M059J (cell line): Measurements from ENCODE around the gene ARFGAP3. TPM values are rescaled to one million over a fixed set of nuclear protein-coding genes. Genes with fewer than 3 reads are reported as not detected.

Experiments used
- DNase-seq: peaks from one replicate; pipeline ENCODE4 v3.0.0-alpha.2; 2012; ENCODE audit warnings: low read depth
- total RNA-seq: library from RNA; depleted of rRNA; stranded (reverse); fragments of >200 nt; shearing (Covaris generic); gene quantifications from 2 replicates; pipeline ENCODE4 v1.2.3, GENCODE V29; 2014; rRNA removed

Gene ARFGAP3, protein sequence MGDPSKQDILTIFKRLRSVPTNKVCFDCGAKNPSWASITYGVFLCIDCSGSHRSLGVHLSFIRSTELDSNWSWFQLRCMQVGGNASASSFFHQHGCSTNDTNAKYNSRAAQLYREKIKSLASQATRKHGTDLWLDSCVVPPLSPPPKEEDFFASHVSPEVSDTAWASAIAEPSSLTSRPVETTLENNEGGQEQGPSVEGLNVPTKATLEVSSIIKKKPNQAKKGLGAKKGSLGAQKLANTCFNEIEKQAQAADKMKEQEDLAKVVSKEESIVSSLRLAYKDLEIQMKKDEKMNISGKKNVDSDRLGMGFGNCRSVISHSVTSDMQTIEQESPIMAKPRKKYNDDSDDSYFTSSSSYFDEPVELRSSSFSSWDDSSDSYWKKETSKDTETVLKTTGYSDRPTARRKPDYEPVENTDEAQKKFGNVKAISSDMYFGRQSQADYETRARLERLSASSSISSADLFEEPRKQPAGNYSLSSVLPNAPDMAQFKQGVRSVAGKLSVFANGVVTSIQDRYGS
- total RNA-seq, result 41.2 and 64.6 TPM in 2 replicates

DNA sequence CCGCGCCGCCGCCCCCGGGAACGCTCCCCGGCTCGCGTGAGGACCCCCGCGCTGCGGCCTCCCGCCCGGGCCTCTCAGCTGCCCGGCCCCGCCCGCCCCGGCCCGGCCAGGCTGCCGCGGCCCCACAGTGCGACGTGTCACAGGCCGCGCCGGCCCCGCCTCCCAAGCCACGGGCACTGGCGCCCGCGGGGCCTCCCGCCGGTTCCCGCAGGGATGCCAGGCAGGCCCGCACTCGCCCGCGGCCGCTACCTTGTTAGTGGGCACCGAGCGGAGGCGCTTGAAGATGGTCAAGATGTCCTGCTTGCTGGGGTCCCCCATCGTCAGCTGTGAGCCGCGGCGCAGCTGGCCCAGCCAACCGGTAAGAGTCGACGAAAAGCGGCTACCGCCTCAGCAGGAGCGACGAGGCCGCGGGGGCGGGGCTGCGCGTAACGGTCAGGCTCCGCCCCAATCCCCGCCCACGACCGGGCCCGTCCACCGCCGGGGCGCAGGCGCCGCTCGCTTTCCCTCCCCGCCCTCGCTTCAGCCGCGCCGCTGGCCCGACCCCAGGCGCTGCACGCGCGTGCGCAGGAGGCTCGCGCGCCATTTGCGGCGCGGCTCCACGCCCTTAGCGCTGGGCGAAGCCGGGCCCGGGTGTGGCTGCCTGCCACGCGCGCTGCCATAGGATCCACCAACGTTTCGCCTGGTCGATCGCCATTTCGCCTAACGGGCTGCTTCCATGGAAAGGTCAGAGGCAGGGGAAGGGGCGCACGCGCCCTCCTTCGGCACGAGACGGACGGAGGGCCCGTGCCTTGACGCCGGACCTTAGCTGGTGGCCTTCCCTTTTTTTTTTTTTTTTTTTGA is at the start of gene ARFGAP3:
ARFGAP3 (minus strand) TSS at position 409 of the 840 bp plus-strand sequence; CDS start at position 318, 91 bp downstream.
- DNase-seq, result peak; percentile 83

DNA sequence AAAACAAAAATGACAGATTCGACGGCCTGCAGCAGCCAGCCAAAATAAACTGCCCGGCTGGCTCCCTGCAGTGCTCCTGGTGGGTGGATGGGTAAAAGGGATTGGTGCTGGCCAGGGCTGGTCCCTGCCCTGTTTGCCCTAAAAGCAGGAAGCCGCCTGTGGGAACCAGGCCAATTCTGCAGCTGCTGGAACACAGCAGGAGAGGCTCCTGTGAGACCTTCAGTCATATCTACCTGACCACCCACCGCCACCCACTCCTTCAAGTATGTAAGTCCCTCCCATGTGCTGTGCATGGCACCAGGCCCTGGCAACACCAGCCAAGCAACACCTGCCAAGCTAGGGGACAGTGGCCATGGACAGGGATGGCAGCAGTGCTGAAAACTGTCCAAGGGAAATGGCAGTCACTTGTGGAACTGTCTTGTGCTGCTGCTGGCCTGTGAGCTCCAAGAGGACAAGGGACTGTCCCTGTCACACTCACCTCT is 48.7 kb upstream of the ARFGAP3 start:
- no peak for DNase-seq

DNA sequence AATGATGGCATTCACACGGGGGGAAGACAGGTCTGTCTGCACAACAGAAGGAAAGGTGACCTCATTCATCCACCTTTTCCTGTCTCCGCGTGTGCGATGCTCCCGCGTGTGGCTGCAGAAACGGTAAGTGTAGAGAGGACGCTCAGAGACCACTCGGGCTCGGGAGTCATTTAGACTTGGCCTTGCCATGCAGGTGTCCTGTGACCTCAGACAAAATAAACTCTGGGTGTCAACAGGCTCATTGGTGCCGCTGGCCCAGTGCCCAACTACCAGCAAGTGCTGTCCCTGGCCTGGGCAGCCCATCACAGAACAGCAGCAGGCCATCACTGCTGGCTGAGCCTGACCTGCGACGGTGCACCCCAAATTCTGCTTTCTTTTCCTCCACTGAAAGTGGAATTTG is 48.1 kb upstream of the ARFGAP3 start:
- no peak for DNase-seq

DNA sequence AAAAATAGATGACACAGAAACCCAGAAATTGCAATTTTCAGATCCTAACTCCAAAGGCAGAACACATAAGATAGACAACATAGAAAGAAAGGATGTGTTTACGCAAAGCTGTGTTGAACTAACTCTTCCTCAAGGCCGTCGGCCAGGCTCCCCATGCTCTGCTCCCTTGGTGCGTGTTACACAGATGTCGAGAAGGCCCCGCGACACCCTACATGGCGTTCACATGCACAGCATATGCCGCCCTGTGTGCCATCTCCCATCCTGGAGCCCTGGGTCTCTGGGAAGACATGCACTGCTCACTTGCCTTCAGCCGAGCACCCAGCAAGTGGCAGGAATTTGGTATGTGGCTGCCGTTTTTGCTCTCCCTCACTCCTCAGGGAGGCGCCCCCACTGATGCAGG is 47.0 kb upstream of the ARFGAP3 start:
- no peak for DNase-seq

DNA sequence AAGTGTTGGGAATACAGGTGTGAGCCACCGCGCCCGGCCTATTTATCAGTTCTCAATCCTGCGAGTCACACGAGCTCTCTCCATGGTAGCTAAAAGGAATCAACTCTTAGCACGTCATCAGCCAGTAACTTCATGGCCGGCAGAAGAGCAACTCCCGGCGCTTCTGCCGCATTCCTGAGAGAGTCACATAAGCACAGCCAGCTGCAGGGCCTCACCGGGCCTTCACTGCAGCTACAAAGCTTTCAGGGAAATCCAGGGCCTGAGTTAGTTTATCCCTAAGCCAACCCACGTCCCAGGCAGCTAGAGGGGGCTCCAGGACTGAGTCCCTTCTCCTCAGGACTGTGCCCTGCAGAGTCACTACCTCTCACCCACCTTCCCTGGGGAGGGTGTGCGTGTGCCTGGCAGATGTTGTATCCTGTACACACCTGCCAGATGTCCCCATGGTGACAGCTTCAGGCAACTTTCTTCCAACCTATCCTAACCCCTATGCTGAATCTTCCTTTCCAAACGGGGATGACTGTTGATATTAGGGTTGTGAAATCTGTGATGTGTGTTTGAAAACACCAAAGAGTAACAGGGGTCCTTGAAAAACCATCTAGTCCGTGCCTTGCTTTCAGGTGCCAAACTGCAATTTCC is 45.9 kb upstream of the ARFGAP3 start:
- no peak for DNase-seq

DNA sequence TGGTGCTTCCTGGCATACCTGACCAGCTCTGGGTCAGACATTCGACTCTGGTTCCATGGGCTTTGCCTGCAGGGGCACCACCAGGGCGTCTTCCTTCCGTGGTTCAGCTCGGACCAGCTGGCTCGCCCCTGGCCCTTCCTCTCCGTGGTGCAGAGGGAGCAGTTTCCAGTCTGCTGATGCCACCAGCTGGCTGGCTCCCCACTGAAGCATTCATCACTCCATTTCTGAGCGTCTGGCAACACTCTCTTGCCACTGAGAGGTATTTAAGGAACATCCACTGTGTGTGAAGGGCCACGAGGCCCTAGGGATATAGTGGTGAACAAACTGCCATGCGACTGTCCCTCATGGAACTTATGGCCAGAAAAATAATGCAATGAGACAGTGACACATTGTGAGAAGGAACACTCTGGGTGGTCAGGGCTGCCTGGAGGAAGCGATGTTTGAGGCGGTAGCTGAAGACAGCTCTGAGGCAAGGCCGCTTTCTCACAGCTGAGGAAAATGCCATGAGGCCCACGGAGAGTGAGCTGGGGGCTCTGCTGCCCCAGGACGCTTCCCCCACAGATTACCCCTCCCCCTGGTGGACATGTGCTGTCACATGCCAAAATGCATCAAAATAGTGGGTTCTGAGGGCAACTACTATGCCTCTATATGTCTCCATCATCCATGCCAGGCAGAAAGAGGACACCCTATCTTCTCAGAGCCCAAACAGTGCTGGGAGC is 44.9 kb upstream of the ARFGAP3 start:
- no peak for DNase-seq

DNA sequence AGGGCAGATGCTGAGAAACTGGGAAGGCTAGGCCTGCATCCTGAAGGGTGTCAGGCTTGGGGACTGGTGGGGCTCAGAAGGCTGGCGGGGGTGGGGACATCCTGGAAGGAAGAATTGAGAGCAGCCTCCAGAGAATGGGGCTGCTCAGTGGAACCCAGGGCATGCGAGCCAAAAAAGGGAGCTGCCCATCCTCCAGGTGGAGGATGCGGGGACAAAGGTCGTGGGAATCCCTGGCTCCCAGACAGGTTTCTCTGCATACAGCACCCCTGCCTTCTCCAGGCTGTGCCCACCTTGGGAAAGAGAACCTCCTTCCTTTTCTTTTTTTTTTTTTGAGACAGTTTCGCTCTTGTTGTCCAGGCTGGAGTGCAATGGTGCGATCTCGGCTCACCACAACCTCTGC is 40.9 kb upstream of the ARFGAP3 start:
- no peak for DNase-seq

DNA sequence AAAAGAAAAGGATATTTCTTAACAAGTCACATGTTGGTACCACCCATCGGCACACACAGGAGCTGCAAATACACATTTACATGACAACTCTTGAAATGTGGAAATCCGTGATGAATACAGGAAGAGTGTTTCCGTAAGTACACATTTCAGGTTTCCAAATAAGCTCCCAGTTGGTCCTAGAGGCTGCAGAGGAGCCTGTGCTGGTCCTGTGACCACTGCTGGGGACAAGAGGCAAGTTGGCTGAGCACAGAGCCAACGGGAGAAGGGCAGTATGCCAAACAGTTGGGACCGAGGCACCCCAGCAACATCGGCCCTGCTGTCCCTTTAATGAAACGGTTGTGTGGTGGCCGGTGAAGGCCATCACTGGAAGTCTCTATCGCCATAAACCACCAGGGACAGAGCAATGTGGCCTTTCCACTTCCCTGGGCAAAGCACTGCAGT is 38.5 kb upstream of the ARFGAP3 start:
- no peak for DNase-seq

DNA sequence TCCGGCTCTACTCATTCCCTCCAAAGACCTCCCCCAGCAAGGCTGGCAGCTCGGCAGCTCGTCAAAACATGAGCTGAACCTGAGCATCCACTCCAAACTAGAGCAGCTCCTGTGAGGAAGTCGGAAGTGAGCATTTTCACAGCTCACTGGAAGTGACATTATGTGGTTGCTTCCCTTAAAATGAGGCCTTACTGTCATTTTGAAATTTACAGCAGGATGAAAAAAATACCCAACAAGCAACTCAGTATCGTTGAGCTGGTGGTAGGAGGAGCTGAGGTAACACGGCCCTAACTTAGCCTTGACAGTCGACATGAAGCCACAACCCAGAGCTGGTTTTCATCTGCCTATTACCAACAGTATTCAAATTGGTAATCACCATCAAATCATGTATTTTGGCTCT is 38.0 kb upstream of the ARFGAP3 start:
- DNase-seq, result no peak

DNA sequence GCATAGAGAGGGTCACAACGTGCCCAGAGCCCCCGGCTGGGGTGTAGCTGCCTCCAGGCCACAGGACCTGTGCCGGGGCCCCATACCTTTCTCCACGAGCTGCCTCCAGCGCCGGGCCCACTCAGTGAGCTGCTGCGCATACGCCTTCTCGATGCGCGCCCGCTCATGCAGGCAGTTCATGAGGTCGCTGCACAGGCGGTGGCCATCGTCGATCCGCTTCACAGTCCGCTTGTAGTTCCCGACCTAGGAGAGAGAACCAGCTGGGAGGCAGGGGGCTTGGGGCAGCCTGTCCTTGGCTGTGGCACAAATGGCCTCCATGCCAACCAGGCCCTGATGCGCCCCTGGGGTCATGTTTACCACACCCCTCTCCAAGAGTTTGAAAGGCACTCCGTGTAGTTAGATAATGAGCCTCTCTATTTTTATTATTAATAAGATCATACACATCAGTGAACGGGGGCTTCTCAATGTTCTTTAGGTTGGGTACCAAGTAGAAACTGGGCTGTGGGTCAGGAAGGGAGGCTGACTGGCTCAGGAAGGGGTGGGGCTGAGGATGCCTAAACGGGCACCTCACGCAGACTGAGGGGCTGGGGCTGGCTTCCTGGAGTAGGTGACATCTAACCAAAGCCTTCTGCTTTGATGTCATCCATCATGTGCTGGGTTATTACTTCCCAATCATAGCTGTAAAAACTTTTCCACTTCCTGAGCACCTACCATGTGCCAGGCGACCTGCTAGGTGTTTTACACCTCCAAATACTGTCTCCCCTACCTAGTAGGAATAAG is 36.5 kb upstream of the ARFGAP3 start:
- DNase-seq, result no peak

DNA sequence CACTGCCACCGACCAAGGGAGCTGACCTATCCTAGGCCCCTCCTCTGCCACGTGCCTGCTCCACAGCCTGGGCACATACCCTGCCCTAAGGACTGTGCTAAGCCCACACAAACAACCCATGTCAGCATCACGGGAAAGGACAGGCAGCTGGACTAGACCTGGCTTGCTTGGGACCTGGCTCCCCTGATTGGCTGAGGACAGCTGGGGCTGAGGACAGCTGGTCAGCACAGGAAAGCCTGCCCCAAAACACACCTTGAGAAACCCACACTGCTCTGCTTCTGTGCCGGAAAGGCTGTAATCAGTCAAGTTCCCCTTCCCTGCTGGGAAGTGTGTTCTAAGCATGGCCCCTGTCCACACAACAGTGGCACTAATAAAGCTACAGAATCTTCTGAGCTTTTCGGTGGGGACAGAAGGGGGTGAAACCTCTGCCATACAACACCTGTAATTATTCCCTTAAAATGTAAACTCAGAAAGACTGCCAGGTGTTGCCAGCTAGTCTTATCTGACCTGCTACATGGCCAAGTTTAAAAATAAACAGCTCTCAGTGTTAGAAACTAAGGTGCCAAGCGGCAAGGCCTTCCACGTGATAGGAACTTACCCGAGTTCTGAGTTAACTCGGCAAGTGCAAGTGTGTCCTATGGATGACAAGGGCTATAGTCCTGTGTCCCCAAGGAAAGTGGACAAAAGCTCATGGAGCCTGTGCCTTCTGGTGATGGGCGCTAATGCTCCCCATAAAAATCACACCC is 35.7 kb upstream of the ARFGAP3 start:
- DNase-seq, result no peak

DNA sequence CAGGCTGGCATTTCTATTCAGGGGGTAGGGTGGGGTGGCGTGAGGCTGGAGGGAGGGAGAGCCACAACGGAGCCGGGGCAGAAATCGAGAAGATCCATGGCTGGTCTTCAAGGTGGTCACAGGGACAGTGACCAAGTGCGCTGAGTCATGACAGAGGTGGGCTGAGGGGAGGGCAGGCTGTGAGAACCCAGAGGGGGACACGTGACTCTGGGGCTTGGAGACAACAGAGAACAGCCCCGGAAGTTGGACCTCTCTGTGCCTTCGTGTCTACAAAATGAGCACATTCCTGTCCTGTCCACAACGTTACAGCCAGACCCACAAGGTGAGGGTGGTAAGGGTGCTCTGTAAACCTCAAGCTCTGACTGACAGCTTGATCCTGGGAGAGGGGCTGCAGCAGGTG is 35.1 kb upstream of the ARFGAP3 start:
- no peak for DNase-seq

DNA sequence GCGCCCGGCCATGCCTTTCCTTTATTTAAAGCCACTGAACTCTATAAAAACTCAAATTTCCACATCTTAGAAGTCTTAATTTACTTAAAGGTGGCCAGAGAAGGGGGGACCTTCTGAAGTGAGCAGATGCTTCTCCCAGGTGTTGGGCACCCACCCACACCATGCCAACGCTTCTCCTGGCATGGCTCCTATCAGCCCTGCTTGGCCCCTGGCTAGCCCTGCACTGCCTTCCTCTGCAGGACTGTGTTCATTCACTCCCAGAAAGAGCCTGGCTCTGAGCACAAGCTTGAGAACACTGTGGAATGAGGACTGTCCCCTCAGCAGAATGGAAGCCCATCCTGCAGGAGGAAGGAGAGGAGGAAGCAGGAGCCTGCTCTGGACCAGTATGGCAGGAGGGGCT is 34.6 kb upstream of the ARFGAP3 start:
- DNase-seq, result no peak

DNA sequence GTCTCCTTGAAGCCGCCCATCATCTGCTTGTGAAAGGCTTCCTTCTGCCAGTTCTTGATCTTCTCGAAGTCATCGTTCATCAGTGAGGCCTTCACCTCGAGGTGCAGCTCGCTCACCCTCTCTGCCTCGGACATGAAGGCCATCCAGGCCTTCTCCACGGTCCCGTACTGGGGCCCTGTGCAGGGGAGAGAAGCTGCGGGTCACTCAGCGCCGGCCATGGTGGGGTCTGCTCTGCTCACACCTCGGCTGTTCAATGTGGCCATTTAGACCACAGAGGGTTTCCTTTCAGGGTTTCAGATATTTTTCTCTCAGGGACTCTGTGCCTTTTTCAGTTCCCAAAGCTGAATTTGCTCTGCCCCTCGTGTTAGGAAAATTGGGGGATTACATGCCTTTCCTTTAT is 33.9 kb upstream of the ARFGAP3 start:
- DNase-seq, result no peak

DNA sequence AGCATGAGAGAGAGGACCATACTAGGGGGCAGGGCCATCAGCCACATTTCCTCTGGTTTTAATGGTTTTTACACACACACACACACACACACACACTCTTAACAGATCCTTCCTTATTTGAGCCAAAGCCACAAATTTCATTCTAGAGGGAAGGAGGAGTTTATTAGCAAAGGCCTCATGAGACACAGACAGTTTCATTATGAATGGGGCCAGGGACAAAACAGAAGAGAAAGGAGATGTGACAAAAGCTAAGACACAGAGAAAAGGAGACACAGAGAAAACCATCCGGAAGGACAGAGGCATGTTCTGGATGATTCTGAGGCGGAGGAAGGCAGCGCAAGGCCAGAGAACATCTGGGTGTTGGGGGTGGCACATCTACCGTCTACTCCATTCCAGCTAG is 32.2 kb upstream of the ARFGAP3 start:
- DNase-seq, result no peak

DNA sequence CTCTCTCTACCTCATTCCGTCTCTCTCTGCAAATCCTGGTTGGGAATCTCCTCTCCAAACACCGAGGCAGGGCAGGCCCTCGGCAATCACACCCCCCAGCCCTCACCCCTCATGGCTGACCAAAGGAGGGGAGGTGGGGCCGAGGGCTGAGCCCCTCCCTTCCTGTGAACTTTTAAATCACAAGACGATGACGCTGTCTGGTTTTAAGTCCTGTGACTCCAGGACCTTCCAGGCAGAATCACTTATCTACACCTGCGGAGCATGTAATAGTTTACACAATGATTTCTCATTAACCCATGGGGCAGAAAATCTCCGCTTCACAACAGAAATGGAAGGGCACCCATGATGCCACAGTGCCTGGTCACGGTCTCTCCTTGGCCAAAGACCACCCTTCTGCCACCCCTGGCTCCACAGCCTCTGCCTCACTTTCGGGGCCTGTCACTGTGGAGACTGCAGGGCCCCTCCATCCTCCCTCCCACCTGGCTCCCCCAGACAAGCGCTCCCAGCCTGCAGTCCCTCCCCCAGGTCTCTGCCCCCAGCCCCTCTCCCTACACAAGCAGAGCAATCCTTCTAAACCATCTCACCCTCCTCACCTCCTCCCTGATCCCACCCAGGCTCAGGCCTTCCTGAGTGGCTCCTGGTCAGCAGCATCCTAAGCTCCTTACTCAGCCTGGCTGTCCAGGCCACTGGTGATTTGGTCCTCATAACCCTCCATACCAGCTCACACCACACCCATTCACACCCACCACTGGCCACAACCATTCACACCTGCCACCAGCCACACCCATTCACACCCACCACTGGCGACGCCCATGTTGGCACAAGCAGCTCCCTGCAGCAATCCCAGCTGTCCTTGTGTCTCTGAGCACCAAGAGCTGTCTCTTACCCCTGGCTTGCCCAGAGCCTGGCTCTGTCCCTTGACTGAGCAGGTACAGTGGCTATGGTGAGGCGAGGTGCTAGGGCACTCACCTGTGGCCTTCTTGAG is 30.7 kb upstream of the ARFGAP3 start:
- DNase-seq, result no peak

DNA sequence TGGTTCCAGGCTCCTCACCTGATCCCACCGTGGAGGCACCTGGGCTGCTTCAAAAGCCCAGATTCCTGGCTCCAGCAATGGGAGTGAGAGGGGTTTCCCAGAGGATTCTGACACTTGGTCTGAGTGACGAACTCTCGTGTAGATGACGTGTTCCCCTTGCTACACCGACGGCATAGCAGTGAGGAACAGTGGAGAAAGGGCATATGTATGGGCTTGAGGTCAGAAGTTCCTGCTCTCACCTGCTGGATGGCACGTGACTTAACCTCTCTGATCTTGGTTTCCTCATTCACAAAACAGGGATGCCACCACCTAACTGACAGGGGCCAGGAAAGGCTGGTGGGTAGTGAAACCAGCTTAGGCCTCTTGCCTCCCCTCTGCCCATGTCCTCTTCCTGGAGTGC is 30.0 kb upstream of the ARFGAP3 start:
- no peak for DNase-seq

DNA sequence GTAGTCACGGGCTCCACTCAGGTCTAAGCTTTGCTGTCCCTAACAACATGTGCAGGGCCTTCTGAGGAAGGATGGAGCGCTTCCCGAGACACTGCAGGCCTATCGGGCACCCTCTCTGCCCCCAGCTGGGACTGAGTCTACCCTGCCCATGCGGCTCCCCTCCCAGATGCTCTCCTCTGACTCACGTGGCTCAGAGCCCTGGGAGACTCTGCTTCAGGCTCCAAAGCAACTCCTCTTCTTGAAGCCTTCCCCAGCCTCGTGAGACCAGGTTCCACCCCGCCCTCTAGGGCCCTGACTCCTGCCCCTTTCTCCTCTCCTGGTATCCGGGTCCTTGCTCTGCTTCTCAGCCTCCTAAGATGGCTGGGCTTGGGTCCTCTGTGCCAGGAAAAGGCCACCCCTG is 28.4 kb upstream of the ARFGAP3 start:
- DNase-seq, result no peak
